Loucy (cell line): ENCODE results near the gene TBX3.

Experiments used
- CTCF ChIP-seq: fragments of 200-600 bp; sonication (generic); conservative IDR thresholded peaks from 2 replicates; pipeline ENCODE4 v1.5.1; 2014; ENCODE audit warnings: mild to moderate bottlenecking, antibody characterized with exemption, low read length
- EZH2phosphoT487 ChIP-seq: fragments of 200-600 bp; IDR thresholded peaks from 2 replicates; pipeline ENCODE4 v1.6.1; 2018; ENCODE audit warnings: antibody characterized with exemption, mild to moderate bottlenecking, moderate library complexity, borderline replicate concordance

- no peak for TF ChIP-seq CTCF
- no peak for TF ChIP-seq EZH2phosphoT487
These were observed 35.3 kb downstream of the TBX3 start for GRCh38 chr12:114648711-114649110.
